Measurements from ENCODE around the gene ST3GAL2. TPM values are rescaled to one million over a fixed set of nuclear protein-coding genes. Genes with fewer than 3 reads are reported as not detected.

The ST3GAL2 gene
- total and polyA plus RNA-seq, 2 donors (not counting 1 experiment from before 2014, with no cell fraction given): 18.2 to 71.3 TPM

- Histone ChIP-seq H3K9ac (ENCODE audit: low read length) (no peak overlapping the region), H4K20me1 (ENCODE audit: control insufficient read depth, insufficient read depth, low read length, poor library complexity, severe bottlenecking) (no peaks in the 10 kb centered on the region), H3K9me3 (ENCODE audit: control extremely low read depth in 1 of 3, control insufficient read depth in 2 of 3, insufficient read depth in 1 of 3, low read length in 2 of 3) (no peaks in the 10 kb centered on the region), H3K4me3 (ENCODE audit: control extremely low read depth in 1 of 5, extremely low read depth in 1 of 5, insufficient read depth in 1 of 5, low read depth in 2 of 5, low read length in 4 of 5) (no peak overlapping the region), H3K36me3 (replicated peaks in 1 of 2; ENCODE audit: control extremely low read depth in 1 of 2, control insufficient read depth in 1 of 2, extremely low read depth in 1 of 2, insufficient read depth in 2 of 2, low read length in 1 of 2) (peaks cover 10 to 55% of the 10 kb centered on the region in 2 experiments), H3K27ac (ENCODE audit: low read length in 2 of 2) (no peak overlapping the region), H3K4me2 (replicated peaks; ENCODE audit: low read depth, low read length, poor library complexity, severe bottlenecking) (no peak overlapping the region), H3K79me2 (ENCODE audit: control insufficient read depth, insufficient read depth, low read length) (no peaks in the 10 kb centered on the region), H3K4me1 (ENCODE audit: control insufficient read depth in 2 of 2, insufficient read depth in 2 of 2, low read length in 2 of 2) (no peaks in the 10 kb centered on the region), H3K27me3 (replicated peaks in 1 of 4; ENCODE audit: control extremely low read depth in 1 of 4, control insufficient read depth in 3 of 4, insufficient read depth in 4 of 4, low read length in 3 of 4) (no peaks in the 10 kb centered on the region), H2AFZ (ENCODE audit: insufficient read depth, low read depth, low read length, poor library complexity, severe bottlenecking) (no peak overlapping the region)
- DNase-seq (no peak), ATAC-seq (ENCODE audit: low read depth) (no peak)
- Mint-ChIP-seq H3K27me3 (no peaks in the 10 kb centered on the region), H3K9me3 (ENCODE audit: insufficient read depth) (no peaks in the 10 kb centered on the region), H3K27ac (no peak overlapping the region), H3K4me3 (no peak overlapping the region), H3K4me1 (no peaks in the 10 kb centered on the region)
- intact Hi-C loops (cut with micrococcal nuclease): no loop called here
- TF ChIP-seq EZH2 (IDR thresholded peaks at IDR 0.05; ENCODE audit: borderline replicate concordance, insufficient read depth, low read depth, low read length, poor library complexity, severe bottlenecking) (no peak), CTCF (IDR thresholded peaks at IDR 0.05) (no peak)
- ChIA-PET POLR2A (no interaction called here), CTCF (no interaction called here)
- WGBS (ENCODE audit: insufficient coverage): 97% methylated on average over 5 of the region's 5 CpGs
Measured at GRCh38 chr16:70482624-70483023, 43.7 kb upstream of the ST3GAL2 start.

GRCh38 chr16:70481929-70482536, 43.1 kb upstream of the ST3GAL2 start:
- H3K4me2 ChIP-seq (replicated peaks; ENCODE audit: low read depth, low read length, poor library complexity, severe bottlenecking): no peak overlapping the region
- no peaks in the 10 kb centered on the region for H3K27me3 ChIP-seq (replicated peaks in 1 of 4; ENCODE audit: control extremely low read depth in 1 of 4, control insufficient read depth in 3 of 4, insufficient read depth in 4 of 4, low read length in 3 of 4)
- intact Hi-C loops (cut with micrococcal nuclease): no loop called here
- no peak overlapping the region for H3K27ac ChIP-seq (ENCODE audit: low read length in 2 of 2)
- H3K9ac ChIP-seq (ENCODE audit: low read length): no peak overlapping the region
- H3K4me1 ChIP-seq (ENCODE audit: control insufficient read depth in 2 of 2, insufficient read depth in 2 of 2, low read length in 2 of 2): no peaks in the 10 kb centered on the region
- no peak for TF ChIP-seq CTCF (IDR thresholded peaks at IDR 0.05)
- no peak for TF ChIP-seq EZH2 (IDR thresholded peaks at IDR 0.05; ENCODE audit: borderline replicate concordance, insufficient read depth, low read depth, low read length, poor library complexity, severe bottlenecking)
- no peaks in the 10 kb centered on the region for H3K79me2 ChIP-seq (ENCODE audit: control insufficient read depth, insufficient read depth, low read length)
- Mint-ChIP-seq H3K27ac (no peak overlapping the region), H3K4me1 (no peaks in the 10 kb centered on the region), H3K9me3 (ENCODE audit: insufficient read depth) (no peaks in the 10 kb centered on the region), H3K27me3 (no peaks in the 10 kb centered on the region), H3K4me3 (no peak overlapping the region)
- no peaks in the 10 kb centered on the region for H3K9me3 ChIP-seq (ENCODE audit: control extremely low read depth in 1 of 3, control insufficient read depth in 2 of 3, insufficient read depth in 1 of 3, low read length in 2 of 3)
- peaks cover 10 to 52% of the 10 kb centered on the region in 2 experiments for H3K36me3 ChIP-seq (replicated peaks in 1 of 2; ENCODE audit: control extremely low read depth in 1 of 2, control insufficient read depth in 1 of 2, extremely low read depth in 1 of 2, insufficient read depth in 2 of 2, low read length in 1 of 2)
- POLR2A ChIA-PET: no interaction called here
- DNase-seq (no peak), ATAC-seq (ENCODE audit: low read depth) (no peak)
- no peak overlapping the region for H2AFZ ChIP-seq (ENCODE audit: insufficient read depth, low read depth, low read length, poor library complexity, severe bottlenecking)
- no peaks in the 10 kb centered on the region for H4K20me1 ChIP-seq (ENCODE audit: control insufficient read depth, insufficient read depth, low read length, poor library complexity, severe bottlenecking)
- 95% methylated on average over 7 of the region's 7 CpGs for WGBS (ENCODE audit: insufficient coverage)
- CTCF ChIA-PET: no interaction called here
- H3K4me3 ChIP-seq (ENCODE audit: control extremely low read depth in 1 of 5, extremely low read depth in 1 of 5, insufficient read depth in 1 of 5, low read depth in 2 of 5, low read length in 4 of 5): no peak overlapping the region

Data from B cell (primary cell).